HL-60 (cell line): ENCODE results near the gene NBEAL2.

Source experiments
- DNase-seq, 2 experiments: peaks; one replicate each; pipeline ENCODE4 v3.0.0-alpha.2; 2010 to 2020; ENCODE audit warnings: low read depth in 1 of 2, low spot score in 1 of 2
- H3K27ac ChIP-seq: fragments of 250-450 bp; sonication (Bioruptor Pico); replicated peaks from 2 replicates; pipeline ENCODE4 v1.5.1; 2020; ENCODE audit warnings: mild to moderate bottlenecking, moderate library complexity
- H3K27me3 ChIP-seq: fragments of 250-450 bp; sonication (Bioruptor Pico); 2 replicates; pipeline ENCODE4 v1.5.1; 2021; ENCODE audit warnings: mild to moderate bottlenecking, moderate library complexity; ENCODE audit not compliant: insufficient read depth, poor library complexity, severe bottlenecking
- H3K4me3 ChIP-seq: replicated peaks from 2 replicates; pipeline ENCODE4 v1.5.1; 2011; ENCODE audit warnings: mild to moderate bottlenecking, control low read depth, low read length; ENCODE audit not compliant: insufficient read depth
- CTCF ChIP-seq: IDR thresholded peaks from one replicate; pipeline ENCODE4 v1.5.1; 2011; ENCODE audit warnings: low read length, control low read depth, inconsistent platforms; ENCODE audit not compliant: insufficient read depth
- GABPA ChIP-seq: IDR thresholded peaks from 2 replicates; pipeline ENCODE4 v1.6.1; 2012; ENCODE audit warnings: low read depth
- POLR2AphosphoS5 ChIP-seq: IDR thresholded peaks from 2 replicates; pipeline ENCODE4 v1.6.1; 2012; ENCODE audit warnings: low read depth
- SPI1 ChIP-seq: IDR thresholded peaks from 2 replicates; pipeline ENCODE4 v1.6.1; 2012; ENCODE audit warnings: low read depth, mild to moderate bottlenecking, borderline replicate concordance
- TF ChIP-seq, protein P1 (sequence below): IDR thresholded peaks from 2 replicates; pipeline ENCODE4 v1.6.1; 2012; ENCODE audit warnings: low read depth; ENCODE audit not compliant: insufficient replicate concordance

Gene NBEAL2

GRCh38 chr3:46992231-46992630, 12.8 kb downstream of the NBEAL2 start:
- Histone ChIP-seq H3K4me3 (no peak overlapping the region), H3K27me3 (no peaks in the 10 kb centered on the region), H3K27ac (no peak overlapping the region)
- no peak for DNase-seq
- TF ChIP-seq POLR2AphosphoS5 = no peak; the same call in 1 of the 2 replicates
- TF ChIP-seq GABPA = no peak
- TF ChIP-seq, protein P1, sequence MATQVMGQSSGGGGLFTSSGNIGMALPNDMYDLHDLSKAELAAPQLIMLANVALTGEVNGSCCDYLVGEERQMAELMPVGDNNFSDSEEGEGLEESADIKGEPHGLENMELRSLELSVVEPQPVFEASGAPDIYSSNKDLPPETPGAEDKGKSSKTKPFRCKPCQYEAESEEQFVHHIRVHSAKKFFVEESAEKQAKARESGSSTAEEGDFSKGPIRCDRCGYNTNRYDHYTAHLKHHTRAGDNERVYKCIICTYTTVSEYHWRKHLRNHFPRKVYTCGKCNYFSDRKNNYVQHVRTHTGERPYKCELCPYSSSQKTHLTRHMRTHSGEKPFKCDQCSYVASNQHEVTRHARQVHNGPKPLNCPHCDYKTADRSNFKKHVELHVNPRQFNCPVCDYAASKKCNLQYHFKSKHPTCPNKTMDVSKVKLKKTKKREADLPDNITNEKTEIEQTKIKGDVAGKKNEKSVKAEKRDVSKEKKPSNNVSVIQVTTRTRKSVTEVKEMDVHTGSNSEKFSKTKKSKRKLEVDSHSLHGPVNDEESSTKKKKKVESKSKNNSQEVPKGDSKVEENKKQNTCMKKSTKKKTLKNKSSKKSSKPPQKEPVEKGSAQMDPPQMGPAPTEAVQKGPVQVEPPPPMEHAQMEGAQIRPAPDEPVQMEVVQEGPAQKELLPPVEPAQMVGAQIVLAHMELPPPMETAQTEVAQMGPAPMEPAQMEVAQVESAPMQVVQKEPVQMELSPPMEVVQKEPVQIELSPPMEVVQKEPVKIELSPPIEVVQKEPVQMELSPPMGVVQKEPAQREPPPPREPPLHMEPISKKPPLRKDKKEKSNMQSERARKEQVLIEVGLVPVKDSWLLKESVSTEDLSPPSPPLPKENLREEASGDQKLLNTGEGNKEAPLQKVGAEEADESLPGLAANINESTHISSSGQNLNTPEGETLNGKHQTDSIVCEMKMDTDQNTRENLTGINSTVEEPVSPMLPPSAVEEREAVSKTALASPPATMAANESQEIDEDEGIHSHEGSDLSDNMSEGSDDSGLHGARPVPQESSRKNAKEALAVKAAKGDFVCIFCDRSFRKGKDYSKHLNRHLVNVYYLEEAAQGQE = no peak
- TF ChIP-seq SPI1 = no peak
- TF ChIP-seq CTCF = no peak

GRCh38 chr3:46993292-46993691, 13.8 kb downstream of the NBEAL2 start:
- TF ChIP-seq POLR2AphosphoS5 (no peak), CTCF (no peak), SPI1 (no peak), GABPA (no peak)
- TF ChIP-seq, protein P1 = no peak
- Histone ChIP-seq H3K27me3 (no peaks in the 10 kb centered on the region), H3K4me3 (no peak overlapping the region), H3K27ac (no peak overlapping the region)
- DNase-seq = no peak

GRCh38 chr3:46993986-46994385, 14.5 kb downstream of the NBEAL2 start:
- H3K4me3 ChIP-seq = no peak overlapping the region
- TF ChIP-seq, protein P1 = no peak
- TF ChIP-seq CTCF = no peak
- TF ChIP-seq GABPA = no peak
- no peak for TF ChIP-seq SPI1

More at GRCh38 chr3:46993986-46994385, 14.5 kb downstream of the NBEAL2 start:
- Histone ChIP-seq H3K27ac (no peak overlapping the region), H3K27me3 (no peaks in the 10 kb centered on the region)
- DNase-seq = no peak
